Activated CD8-positive, alpha-beta memory T cell treated with anti-CD3 and anti-CD28 coated beads for 4 hours (primary cell): Measurements from ENCODE around the gene LLGL2.
A peak's percentile ranks its signal among the peaks of the same experiment; 100 is the strongest.
"Not testable (repeated sequence)": the region's sequence is repeated elsewhere in the genome, so short reads cannot be mapped to it uniquely, and the experiment has no call there.

Experiments
- DNase-seq, 2 donors: peaks; one replicate each; pipeline ENCODE4 v3.0.0-alpha.2; 2020; ENCODE audit warnings: low read depth in 2 of 2

LLGL2 gene

GRCh38 chr17:75524970-75525805, at the start of gene LLGL2:
TSS of gene LLGL2 (plus strand) at chr17:75525697. CDS start at chr17:75543427, 17,730 bp downstream.
- peak; percentile 65 to 66 for DNase-seq

- DNase-seq: no peak
Observed at GRCh38 chr17:75475851-75476250, 49.6 kb upstream of the LLGL2 start.

GRCh38 chr17:75476271-75476671, 49.2 kb upstream of the LLGL2 start:
- no peak for DNase-seq

GRCh38 chr17:75476752-75477489, 48.6 kb upstream of the LLGL2 start:
- DNase-seq: no peak

GRCh38 chr17:75477490-75477862, 48.0 kb upstream of the LLGL2 start:
- not testable (repeated sequence) for DNase-seq

- DNase-seq: no peak
Observed at GRCh38 chr17:75478508-75478907, 47.0 kb upstream of the LLGL2 start.

GRCh38 chr17:75480281-75480680, 45.2 kb upstream of the LLGL2 start:
- no peak for DNase-seq

- DNase-seq: no peak
Observed at GRCh38 chr17:75481194-75482068, 44.1 kb upstream of the LLGL2 start.

GRCh38 chr17:75482098-75482942, 43.2 kb upstream of the LLGL2 start:
- DNase-seq: no peak

- DNase-seq: no peak
Observed at GRCh38 chr17:75485688-75486087, 39.8 kb upstream of the LLGL2 start.

GRCh38 chr17:75486151-75486550, 39.3 kb upstream of the LLGL2 start:
- no peak for DNase-seq

GRCh38 chr17:75486951-75487350, 38.5 kb upstream of the LLGL2 start:
- no peak for DNase-seq

- peak; percentile 13 to 14 for DNase-seq
Observed at GRCh38 chr17:75487351-75488070, 38.0 kb upstream of the LLGL2 start.

GRCh38 chr17:75488693-75489510, 36.6 kb upstream of the LLGL2 start:
- DNase-seq: no peak

- DNase-seq: no peak
Observed at GRCh38 chr17:75489511-75489955, 36.0 kb upstream of the LLGL2 start.

GRCh38 chr17:75490173-75490743, 35.2 kb upstream of the LLGL2 start:
- no peak for DNase-seq

- no peak for DNase-seq
Observed at GRCh38 chr17:75490953-75491649, 34.4 kb upstream of the LLGL2 start.

- no peak for DNase-seq
Observed at GRCh38 chr17:75491680-75492079, 33.8 kb upstream of the LLGL2 start.
